ENCODE data around the gene PIK3AP1. TPM values are rescaled to one million over a fixed set of nuclear protein-coding genes. Genes with fewer than 3 reads are reported as not detected.
"Not testable (repeated sequence)": the region's sequence is repeated elsewhere in the genome, so short reads cannot be mapped to it uniquely, and the experiment has no call there.

Gene PIK3AP1
- total and polyA plus RNA-seq, 7 donors, result 6.1 to 22.0 (median 10.0) TPM

- H3K27me3 ChIP-seq, result no peaks in the 10 kb centered on the region
- TF ChIP-seq POLR2A (IDR thresholded peaks at IDR 0.05), result no peak
- no peak for TF ChIP-seq CTCF (IDR thresholded peaks at IDR 0.05)
- intact Hi-C loops (cut with DNase I), result no loop called here
- H3K36me3 ChIP-seq, result peaks cover 0 to 50% (median 7%) of the 10 kb centered on the region in 4 donors
- no peaks in the 10 kb centered on the region for H3K9me3 ChIP-seq
- WGBS, 2 donors, result 84 to 91% methylated on average over 2 of the region's 2 CpGs
- DNase-seq, result no peak
- no peak overlapping the region for H3K4me3 ChIP-seq
- H3K4me1 ChIP-seq, result peaks cover 0 to 4% (median 0%) of the 10 kb centered on the region in 4 donors
- H3K27ac ChIP-seq, result no peak overlapping the region
Measured at GRCh38 chr10:96560489-96560888, 159.8 kb downstream of the PIK3AP1 start.

- WGBS, 2 donors, result 51 to 72% methylated on average over 1 of the region's 1 CpG
Measured at GRCh38 chr10:96556003-96556402, 164.3 kb downstream of the PIK3AP1 start.

GRCh38 chr10:96555330-96555729 is 165.0 kb downstream of the PIK3AP1 start:
- H3K4me1 ChIP-seq, result no peaks in the 10 kb centered on the region
- no peak overlapping the region for H3K4me3 ChIP-seq
- DNase-seq, result no peak
- no peaks in the 10 kb centered on the region for H3K9me3 ChIP-seq
- TF ChIP-seq POLR2AphosphoS5 (IDR thresholded peaks at IDR 0.05), result no peak
- TF ChIP-seq EP300 (IDR thresholded peaks at IDR 0.05), result no peak
- no peak for TF ChIP-seq CTCF (IDR thresholded peaks at IDR 0.05)
- no peak for TF ChIP-seq POLR2A (IDR thresholded peaks at IDR 0.05)
- no peaks in the 10 kb centered on the region for H3K27me3 ChIP-seq
- peaks cover 0 to 56% (median 17%) of the 10 kb centered on the region in 4 donors for H3K36me3 ChIP-seq
- 95 to 97% methylated on average over 3 of the region's 3 CpGs for WGBS, 2 donors
- intact Hi-C loops (cut with DNase I), result no loop called here
- no peak overlapping the region for H3K27ac ChIP-seq

More at GRCh38 chr10:96556003-96556402, 164.3 kb downstream of the PIK3AP1 start:
- Histone ChIP-seq H3K27ac (no peak overlapping the region), H3K36me3 (peaks cover 0 to 55% (median 15%) of the 10 kb centered on the region in 4 donors), H3K27me3 (no peaks in the 10 kb centered on the region), H3K9me3 (no peaks in the 10 kb centered on the region), H3K4me1 (no peaks in the 10 kb centered on the region), H3K4me3 (no peak overlapping the region)
- TF ChIP-seq CTCF (IDR thresholded peaks at IDR 0.05), result peak in 1 of 4 experiments; percentile 33
- no peak for TF ChIP-seq POLR2A (IDR thresholded peaks at IDR 0.05)
- no peak for DNase-seq
- intact Hi-C loops (cut with DNase I), result no loop called here

GRCh38 chr10:96548589-96548988 is 171.7 kb downstream of the PIK3AP1 start:
- H3K4me1 ChIP-seq, result no peaks in the 10 kb centered on the region
- no peak overlapping the region for H3K4me3 ChIP-seq
- no peak for TF ChIP-seq POLR2A (IDR thresholded peaks at IDR 0.05)
- no peak for TF ChIP-seq CTCF (IDR thresholded peaks at IDR 0.05)
- TF ChIP-seq EP300 (IDR thresholded peaks at IDR 0.05), result no peak
- TF ChIP-seq POLR2AphosphoS5 (IDR thresholded peaks at IDR 0.05), result no peak
- WGBS, 2 donors, result 76 to 88% methylated on average over 5 of the region's 5 CpGs
- H3K27ac ChIP-seq, result no peak overlapping the region
- intact Hi-C loops (cut with DNase I), result no loop called here
- DNase-seq, result no peak
- H3K27me3 ChIP-seq, result no peaks in the 10 kb centered on the region
- no peaks in the 10 kb centered on the region for H3K9me3 ChIP-seq
- peaks cover 4 to 78% (median 19%) of the 10 kb centered on the region in 4 donors for H3K36me3 ChIP-seq

- peaks cover 4 to 83% (median 11%) of the 10 kb centered on the region in 4 donors for H3K36me3 ChIP-seq
Measured at GRCh38 chr10:96545558-96545957, 174.8 kb downstream of the PIK3AP1 start.

More at GRCh38 chr10:96545558-96545957, 174.8 kb downstream of the PIK3AP1 start:
- H3K9me3 ChIP-seq; H3K27me3 ChIP-seq; intact Hi-C loops (cut with DNase I); H3K4me3 ChIP-seq; DNase-seq; H3K4me1 ChIP-seq; H3K27ac ChIP-seq: not testable (repeated sequence)
- 93 to 95% methylated on average over 10 of the region's 10 CpGs for WGBS, 2 donors

Small RNAs within 50 kb of the gene (small RNA-seq; reads per million reads assigned to genes)
- gene RNA5SP324 (0 reads per million in 3 donors), gene RNU6-1274P (0 reads per million in 3 donors)

Other genes starting within 250 kb of the PIK3AP1 start
- gene TLL2, start 206.6 kb downstream of the PIK3AP1 start, total RNA-seq, result 1 to 10 TPM in 1 of 4 donors, under 1 TPM in 3; 0.14 to 2.2 (median 0.26) TPM
- under 1 TPM in 1 of 3 donors, not detected in 2; 0.36 TPM for gene TLL2, start 206.6 kb downstream of the PIK3AP1 start, polyA plus RNA-seq
- gene TM9SF3, start 133.5 kb downstream of the PIK3AP1 start, total RNA-seq, result 100 to 1,000 TPM; 104 to 115 (median 108) TPM
- gene TM9SF3, start 133.5 kb downstream of the PIK3AP1 start, polyA plus RNA-seq, result 10 to 100 TPM; 18.5 to 64.8 (median 25.2) TPM
- 100 to 1,000 TPM in 1 of 4 donors, 10 to 100 TPM in 3; 19.6 to 270 (median 23.6) TPM for gene LCOR, start 111.8 kb upstream of the PIK3AP1 start, total RNA-seq
- 10 to 100 TPM in 2 of 3 donors, 1 to 10 TPM in 1; 8.4 to 12.2 (median 10.4) TPM for gene LCOR, start 111.8 kb upstream of the PIK3AP1 start, polyA plus RNA-seq